ENCODE data around the gene PFKFB4. TPM values are rescaled to one million over a fixed set of nuclear protein-coding genes. Genes with fewer than 3 reads are reported as not detected.
"Not testable (repeated sequence)": the region's sequence is repeated elsewhere in the genome, so short reads cannot be mapped to it uniquely, and the experiment has no call there.

The PFKFB4 gene
- total and polyA plus RNA-seq, 2 experiments from 2014 or later, result 8.6 to 22.9 TPM

DNA sequence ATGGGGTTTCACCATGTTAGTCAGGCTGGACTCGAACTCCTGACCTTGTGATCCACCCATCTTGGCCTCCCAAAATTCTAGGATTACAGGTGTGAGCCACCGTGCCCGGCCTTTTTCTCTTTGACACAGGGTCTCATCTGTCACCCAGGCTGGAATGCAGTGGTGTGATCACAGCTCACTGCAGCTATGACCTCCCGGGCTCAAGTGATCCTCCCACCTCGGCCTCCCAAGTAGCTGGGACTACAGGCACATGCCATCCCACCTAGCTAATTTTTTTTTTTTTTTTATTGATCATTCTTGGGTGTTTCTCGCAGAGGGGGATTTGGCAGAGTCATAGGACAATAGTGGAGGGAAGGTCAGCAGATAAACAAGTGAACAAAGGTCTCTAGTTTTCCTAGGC lies 73.8 kb downstream of the PFKFB4 start:
- not testable (repeated sequence) for H3F3A ChIP-seq (replicated peaks; ENCODE audit: low read depth); DNase-seq (ENCODE audit: low spot score); H3K4me3 ChIP-seq; H3K27ac ChIP-seq (ENCODE audit: low read depth); H2AFZ ChIP-seq; ATAC-seq; H3K27me3 ChIP-seq (ENCODE audit: insufficient read depth); H3K36me3 Mint-ChIP-seq (ENCODE audit: low read depth); H3K4me1 ChIP-seq (ENCODE audit: insufficient read depth); H3K9me2 ChIP-seq (ENCODE audit: insufficient read depth); H3K4me3 Mint-ChIP-seq; H3K4me2 ChIP-seq; H3K4me1 Mint-ChIP-seq; H3K36me3 ChIP-seq (ENCODE audit: insufficient read depth); H3K27ac Mint-ChIP-seq; H3K79me2 ChIP-seq (replicated peaks; ENCODE audit: insufficient read depth); H3K27me3 Mint-ChIP-seq (ENCODE audit: insufficient read depth, low read depth, poor library complexity); H3K9me3 Mint-ChIP-seq; H4K20me1 ChIP-seq (replicated peaks; ENCODE audit: insufficient read depth)

DNA sequence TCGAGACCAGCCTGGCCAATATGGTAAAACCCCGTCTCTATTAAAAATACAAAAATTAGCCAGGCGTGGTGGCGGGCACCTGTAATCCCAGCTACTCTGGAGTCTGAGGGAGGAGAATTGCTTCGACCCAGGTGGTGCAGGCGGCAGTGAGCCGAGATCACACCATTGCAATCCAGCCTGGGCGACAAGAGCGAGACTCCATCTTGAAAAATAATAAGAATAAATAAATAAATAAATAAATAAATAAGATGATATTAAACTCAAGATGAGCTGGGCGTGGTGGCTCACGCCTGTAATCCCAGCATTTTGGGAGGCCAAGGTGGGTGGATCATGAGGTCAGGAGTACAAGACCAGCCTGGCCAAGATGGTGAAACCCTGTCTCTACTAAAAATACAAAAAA lies 75.7 kb downstream of the PFKFB4 start:
- not testable (repeated sequence) for H3K9me3 Mint-ChIP-seq; DNase-seq (ENCODE audit: low spot score); H4K20me1 ChIP-seq (replicated peaks; ENCODE audit: insufficient read depth); H3K27me3 ChIP-seq (ENCODE audit: insufficient read depth); H3K4me2 ChIP-seq; H3K4me1 ChIP-seq (ENCODE audit: insufficient read depth); H3F3A ChIP-seq (replicated peaks; ENCODE audit: low read depth); H3K79me2 ChIP-seq (replicated peaks; ENCODE audit: insufficient read depth); H3K4me3 ChIP-seq; H2AFZ ChIP-seq; H3K36me3 Mint-ChIP-seq (ENCODE audit: low read depth); H3K27ac ChIP-seq (ENCODE audit: low read depth); H3K9me2 ChIP-seq (ENCODE audit: insufficient read depth); H3K4me3 Mint-ChIP-seq; H3K36me3 ChIP-seq (ENCODE audit: insufficient read depth); ATAC-seq; H3K27ac Mint-ChIP-seq
- Mint-ChIP-seq H3K27me3 (ENCODE audit: insufficient read depth, low read depth, poor library complexity) (peaks cover 11% of the 10 kb centered on the region), H3K4me1 (peaks cover 16% of the 10 kb centered on the region)

DNA sequence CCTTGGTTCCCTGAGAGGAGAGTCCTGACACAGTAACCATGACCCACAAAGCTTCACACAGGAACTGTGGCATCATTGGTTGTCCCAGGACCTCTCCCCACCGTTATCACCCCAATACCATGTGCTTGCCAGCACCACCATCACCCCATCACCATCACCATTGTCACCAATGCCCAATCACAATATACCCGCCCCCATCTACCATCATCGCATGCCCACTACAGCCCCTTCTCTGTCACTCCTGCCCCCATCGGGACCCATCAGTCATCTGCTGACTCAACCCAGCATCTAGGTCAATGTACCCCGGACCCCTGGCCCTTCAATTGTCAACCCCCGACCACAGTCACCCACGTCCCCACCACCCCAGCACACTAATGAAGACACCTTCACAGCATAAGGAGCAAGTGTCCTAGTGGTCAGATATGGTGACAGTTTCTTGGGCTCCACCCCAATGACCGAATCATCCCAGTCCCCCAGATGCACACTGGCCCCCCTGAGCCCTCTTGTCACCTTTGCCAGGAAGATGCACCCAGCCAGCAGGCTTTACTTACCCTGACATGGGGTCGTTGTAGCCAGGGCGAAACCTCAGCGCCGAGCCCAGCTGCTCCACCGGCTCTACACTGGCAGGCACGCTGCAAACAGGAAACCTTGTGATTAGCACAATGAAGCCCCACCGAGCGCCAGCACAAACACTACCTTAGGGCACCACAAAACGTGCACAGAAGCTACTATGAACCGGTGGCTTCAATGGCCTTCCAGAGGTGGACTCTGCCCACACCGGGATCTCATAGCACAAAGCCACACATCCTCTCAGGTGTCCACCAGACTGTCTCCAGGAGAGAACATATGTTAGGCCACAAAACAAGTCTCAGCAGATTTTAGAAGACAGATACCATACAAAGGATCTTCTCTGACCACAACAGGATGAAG lies 77.7 kb downstream of the PFKFB4 start:
- H4K20me1 ChIP-seq (replicated peaks; ENCODE audit: insufficient read depth), result no peaks in the 10 kb centered on the region
- DNase-seq (ENCODE audit: low spot score), result no peak
- Mint-ChIP-seq H3K4me1 (peaks cover 29% of the 10 kb centered on the region), H3K27me3 (ENCODE audit: insufficient read depth, low read depth, poor library complexity) (peaks cover 19% of the 10 kb centered on the region), H3K36me3 (ENCODE audit: low read depth) (peaks cover 12% of the 10 kb centered on the region), H3K9me3 (no peaks in the 10 kb centered on the region; the same call in 2 of the 3 replicates), H3K4me3 (no peak overlapping the region; the same call in 2 of the 3 replicates), H3K27ac (peak overlapping the region; percentile 32; the same call in 1 of the 2 replicates)
- H3F3A ChIP-seq (replicated peaks; ENCODE audit: low read depth), result 0 out of 2 replicates have a peak, but pooled peaks cover 5% of the 10 kb centered on the region
- peaks cover 13% of the 10 kb centered on the region for H3K4me1 ChIP-seq (ENCODE audit: insufficient read depth)
- H3K4me3 ChIP-seq, result no peak overlapping the region
- TF ChIP-seq, protein P1, sequence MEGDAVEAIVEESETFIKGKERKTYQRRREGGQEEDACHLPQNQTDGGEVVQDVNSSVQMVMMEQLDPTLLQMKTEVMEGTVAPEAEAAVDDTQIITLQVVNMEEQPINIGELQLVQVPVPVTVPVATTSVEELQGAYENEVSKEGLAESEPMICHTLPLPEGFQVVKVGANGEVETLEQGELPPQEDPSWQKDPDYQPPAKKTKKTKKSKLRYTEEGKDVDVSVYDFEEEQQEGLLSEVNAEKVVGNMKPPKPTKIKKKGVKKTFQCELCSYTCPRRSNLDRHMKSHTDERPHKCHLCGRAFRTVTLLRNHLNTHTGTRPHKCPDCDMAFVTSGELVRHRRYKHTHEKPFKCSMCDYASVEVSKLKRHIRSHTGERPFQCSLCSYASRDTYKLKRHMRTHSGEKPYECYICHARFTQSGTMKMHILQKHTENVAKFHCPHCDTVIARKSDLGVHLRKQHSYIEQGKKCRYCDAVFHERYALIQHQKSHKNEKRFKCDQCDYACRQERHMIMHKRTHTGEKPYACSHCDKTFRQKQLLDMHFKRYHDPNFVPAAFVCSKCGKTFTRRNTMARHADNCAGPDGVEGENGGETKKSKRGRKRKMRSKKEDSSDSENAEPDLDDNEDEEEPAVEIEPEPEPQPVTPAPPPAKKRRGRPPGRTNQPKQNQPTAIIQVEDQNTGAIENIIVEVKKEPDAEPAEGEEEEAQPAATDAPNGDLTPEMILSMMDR (conservative IDR thresholded peaks at IDR 0.05; ENCODE audit: low read depth in 2 of 2), result no peak
- TF ChIP-seq NANOG (IDR thresholded peaks at IDR 0.05; ENCODE audit: borderline replicate concordance) (no peak), CREB1 (CRISPR knock-in tag; IDR thresholded peaks at IDR 0.05; ENCODE audit: low read depth) (no peak), ZNF331 (CRISPR knock-in tag; IDR thresholded peaks at IDR 0.05; ENCODE audit: low read depth) (no peak), ZNF114 (CRISPR knock-in tag; IDR thresholded peaks at IDR 0.05) (no peak), STAT1 (IDR thresholded peaks at IDR 0.05; ENCODE audit: unreplicated experiment) (no peak)
- TF ChIP-seq, protein P2, sequence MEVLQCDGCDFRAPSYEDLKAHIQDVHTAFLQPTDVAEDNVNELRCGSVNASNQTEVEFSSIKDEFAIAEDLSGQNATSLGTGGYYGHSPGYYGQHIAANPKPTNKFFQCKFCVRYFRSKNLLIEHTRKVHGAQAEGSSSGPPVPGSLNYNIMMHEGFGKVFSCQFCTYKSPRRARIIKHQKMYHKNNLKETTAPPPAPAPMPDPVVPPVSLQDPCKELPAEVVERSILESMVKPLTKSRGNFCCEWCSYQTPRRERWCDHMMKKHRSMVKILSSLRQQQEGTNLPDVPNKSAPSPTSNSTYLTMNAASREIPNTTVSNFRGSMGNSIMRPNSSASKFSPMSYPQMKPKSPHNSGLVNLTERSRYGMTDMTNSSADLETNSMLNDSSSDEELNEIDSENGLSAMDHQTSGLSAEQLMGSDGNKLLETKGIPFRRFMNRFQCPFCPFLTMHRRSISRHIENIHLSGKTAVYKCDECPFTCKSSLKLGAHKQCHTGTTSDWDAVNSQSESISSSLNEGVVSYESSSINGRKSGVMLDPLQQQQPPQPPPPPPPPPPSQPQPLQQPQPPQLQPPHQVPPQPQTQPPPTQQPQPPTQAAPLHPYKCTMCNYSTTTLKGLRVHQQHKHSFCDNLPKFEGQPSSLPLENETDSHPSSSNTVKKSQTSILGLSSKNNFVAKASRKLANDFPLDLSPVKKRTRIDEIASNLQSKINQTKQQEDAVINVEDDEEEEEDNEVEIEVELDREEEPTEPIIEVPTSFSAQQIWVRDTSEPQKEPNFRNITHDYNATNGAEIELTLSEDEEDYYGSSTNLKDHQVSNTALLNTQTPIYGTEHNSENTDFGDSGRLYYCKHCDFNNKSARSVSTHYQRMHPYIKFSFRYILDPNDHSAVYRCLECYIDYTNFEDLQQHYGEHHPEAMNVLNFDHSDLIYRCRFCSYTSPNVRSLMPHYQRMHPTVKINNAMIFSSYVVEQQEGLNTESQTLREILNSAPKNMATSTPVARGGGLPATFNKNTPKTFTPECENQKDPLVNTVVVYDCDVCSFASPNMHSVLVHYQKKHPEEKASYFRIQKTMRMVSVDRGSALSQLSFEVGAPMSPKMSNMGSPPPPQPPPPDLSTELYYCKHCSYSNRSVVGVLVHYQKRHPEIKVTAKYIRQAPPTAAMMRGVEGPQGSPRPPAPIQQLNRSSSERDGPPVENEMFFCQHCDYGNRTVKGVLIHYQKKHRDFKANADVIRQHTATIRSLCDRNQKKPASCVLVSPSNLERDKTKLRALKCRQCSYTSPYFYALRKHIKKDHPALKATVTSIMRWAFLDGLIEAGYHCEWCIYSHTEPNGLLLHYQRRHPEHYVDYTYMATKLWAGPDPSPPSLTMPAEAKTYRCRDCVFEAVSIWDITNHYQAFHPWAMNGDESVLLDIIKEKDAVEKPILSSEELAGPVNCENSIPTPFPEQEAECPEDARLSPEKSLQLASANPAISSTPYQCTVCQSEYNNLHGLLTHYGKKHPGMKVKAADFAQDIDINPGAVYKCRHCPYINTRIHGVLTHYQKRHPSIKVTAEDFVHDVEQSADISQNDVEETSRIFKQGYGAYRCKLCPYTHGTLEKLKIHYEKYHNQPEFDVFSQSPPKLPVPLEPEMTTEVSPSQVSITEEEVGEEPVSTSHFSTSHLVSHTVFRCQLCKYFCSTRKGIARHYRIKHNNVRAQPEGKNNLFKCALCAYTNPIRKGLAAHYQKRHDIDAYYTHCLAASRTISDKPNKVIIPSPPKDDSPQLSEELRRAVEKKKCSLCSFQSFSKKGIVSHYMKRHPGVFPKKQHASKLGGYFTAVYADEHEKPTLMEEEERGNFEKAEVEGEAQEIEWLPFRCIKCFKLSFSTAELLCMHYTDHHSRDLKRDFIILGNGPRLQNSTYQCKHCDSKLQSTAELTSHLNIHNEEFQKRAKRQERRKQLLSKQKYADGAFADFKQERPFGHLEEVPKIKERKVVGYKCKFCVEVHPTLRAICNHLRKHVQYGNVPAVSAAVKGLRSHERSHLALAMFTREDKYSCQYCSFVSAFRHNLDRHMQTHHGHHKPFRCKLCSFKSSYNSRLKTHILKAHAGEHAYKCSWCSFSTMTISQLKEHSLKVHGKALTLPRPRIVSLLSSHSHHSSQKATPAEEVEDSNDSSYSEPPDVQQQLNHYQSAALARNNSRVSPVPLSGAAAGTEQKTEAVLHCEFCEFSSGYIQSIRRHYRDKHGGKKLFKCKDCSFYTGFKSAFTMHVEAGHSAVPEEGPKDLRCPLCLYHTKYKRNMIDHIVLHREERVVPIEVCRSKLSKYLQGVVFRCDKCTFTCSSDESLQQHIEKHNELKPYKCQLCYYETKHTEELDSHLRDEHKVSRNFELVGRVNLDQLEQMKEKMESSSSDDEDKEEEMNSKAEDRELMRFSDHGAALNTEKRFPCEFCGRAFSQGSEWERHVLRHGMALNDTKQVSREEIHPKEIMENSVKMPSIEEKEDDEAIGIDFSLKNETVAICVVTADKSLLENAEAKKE (CRISPR knock-in tag; IDR thresholded peaks at IDR 0.05), result no peak
- ATAC-seq, result no peak
- H2AFZ ChIP-seq, result no peak overlapping the region
- H3K4me2 ChIP-seq, result no peak overlapping the region
- H3K9me2 ChIP-seq (ENCODE audit: insufficient read depth), result no peaks in the 10 kb centered on the region
- no peaks in the 10 kb centered on the region for H3K79me2 ChIP-seq (replicated peaks; ENCODE audit: insufficient read depth)
- no peaks in the 10 kb centered on the region for H3K27me3 ChIP-seq (ENCODE audit: insufficient read depth)
- H3K27ac ChIP-seq (ENCODE audit: low read depth), result no peak overlapping the region; the same call in 1 of the 2 replicates
- H3K36me3 ChIP-seq (ENCODE audit: insufficient read depth), result no peaks in the 10 kb centered on the region; the same call in 1 of the 2 replicates
